GM10248 (cell line): ENCODE data around the gene C1orf216.
A peak's percentile ranks its signal among the peaks of the same experiment; 100 is the strongest.
"Not testable (repeated sequence)": the region's sequence is repeated elsewhere in the genome, so short reads cannot be mapped to it uniquely, and the experiment has no call there.

Source experiments
- CTCF ChIA-PET: fragments of 300-600 bp; sonication (Branson Sonifier 250); formaldehyde crosslinking; extraction: SDS; loops from one replicate; lab custom pipeline; 2021; ENCODE audit warnings: antibody characterized with exemption; lab: Yijun Ruan, JAX
- POLR2A ChIA-PET: fragments of 350-650 bp; sonication (Branson Sonifier 250); formaldehyde crosslinking; extraction: SDS; loops from one replicate; lab custom pipeline; 2020; ENCODE audit warnings: antibody characterized with exemption; lab: Yijun Ruan, JAX
- DNase-seq: peaks from one replicate; pipeline ENCODE4 v3.0.0; 2012; ENCODE audit errors: extremely low spot score
- CTCF ChIP-seq: IDR thresholded peaks from 2 replicates; pipeline ENCODE4 v1.5.1; 2012; ENCODE audit warnings: mild to moderate bottlenecking, low read depth; ENCODE audit errors: extremely low read depth, missing control alignments, control extremely low read depth

C1orf216 gene

GRCh38 chr1:35708441-35708921 is 10.2 kb downstream of the C1orf216 start:
- CTCF ChIA-PET = interaction anchor here (1.5 to 7.7 kb wide), 3 partner anchors 7 to 17 kb away, joined by 5 to 59 read pairs (median 7); no protein-coding TSS in a partner anchor
- DNase-seq = peak; percentile 25
- no peak for TF ChIP-seq CTCF
- POLR2A ChIA-PET = no interaction called here

GRCh38 chr1:35707601-35708440 is 10.9 kb downstream of the C1orf216 start:
- peak; percentile 62 for DNase-seq
- TF ChIP-seq CTCF = no peak
- CTCF ChIA-PET = interaction anchor here (1.0 to 7.7 kb wide), 5 partner anchors 8 to 143 kb away, joined by 3 to 59 read pairs (median 5); no protein-coding TSS in a partner anchor
- POLR2A ChIA-PET = interaction anchor here (0.7 to 1.2 kb wide), 2 partner anchors 10 to 23 kb away, joined by 4 to 6 read pairs; partner anchors contain the start of gene C1orf216

DNA sequence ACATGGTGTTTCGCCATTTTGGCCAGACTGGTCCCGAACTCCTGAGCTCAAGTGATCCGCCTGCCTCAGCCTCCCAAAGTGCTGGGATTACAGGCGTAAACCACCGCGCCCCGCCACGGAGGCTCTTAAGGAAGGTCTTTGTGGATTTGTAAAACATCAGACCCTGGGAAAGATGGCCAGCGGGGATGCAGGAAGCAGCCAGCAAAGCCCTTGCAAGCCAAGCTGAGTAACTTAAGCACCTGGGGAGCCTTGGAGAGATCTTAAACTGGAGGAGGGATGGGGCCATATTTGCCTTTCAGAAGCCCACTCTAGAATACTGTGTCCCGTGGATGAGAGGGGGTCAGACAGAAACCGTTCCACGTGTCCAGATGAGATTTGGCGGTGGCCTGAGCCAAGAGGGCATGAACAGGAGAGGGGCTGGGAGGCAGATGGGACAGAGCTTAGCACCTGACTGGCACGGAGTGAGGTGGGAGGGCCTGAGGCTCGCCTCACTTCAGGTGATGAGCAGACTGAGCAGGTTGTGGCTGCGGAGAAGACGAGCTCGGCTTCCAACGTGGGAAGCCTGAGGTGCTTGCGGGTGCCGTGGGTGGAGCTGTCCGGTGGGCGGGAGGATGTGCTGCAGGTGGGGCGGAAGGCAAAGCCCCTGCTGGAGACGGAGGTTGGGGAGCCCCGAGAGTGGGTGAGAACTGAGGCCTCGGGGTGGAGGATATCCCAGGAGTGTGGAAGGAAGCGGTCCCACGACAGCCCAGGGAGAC is 11.7 kb downstream of the C1orf216 start:
- TF ChIP-seq CTCF = no peak
- CTCF ChIA-PET = interaction anchor here (1.0 to 7.7 kb wide), 5 partner anchors 8 to 142 kb away, joined by 3 to 59 read pairs (median 5); no protein-coding TSS in a partner anchor
- POLR2A ChIA-PET = interaction anchor here (0.7 to 1.2 kb wide), 2 partner anchors 11 to 22 kb away, joined by 4 to 6 read pairs; partner anchors contain the start of gene C1orf216
- DNase-seq = no peak

- ChIA-PET POLR2A (no interaction called here), CTCF (interaction anchor here (1.2 to 7.7 kb wide), 5 partner anchors 9 to 138 kb away, joined by 3 to 59 read pairs (median 5); no protein-coding TSS in a partner anchor)
- no peak for TF ChIP-seq CTCF
Observed at GRCh38 chr1:35702508-35702907, 16.2 kb downstream of the C1orf216 start.

GRCh38 chr1:35699152-35699551 is 19.5 kb downstream of the C1orf216 start:
- DNase-seq, POLR2A ChIA-PET: not testable (repeated sequence)
- CTCF ChIA-PET = interaction anchor here (1.0 to 3.1 kb wide), 3 partner anchors 11 to 28 kb away, joined by 3 to 13 read pairs (median 3); no protein-coding TSS in a partner anchor

More at GRCh38 chr1:35702508-35702907, 16.2 kb downstream of the C1orf216 start:
- DNase-seq = no peak

GRCh38 chr1:35692317-35692716 is 26.4 kb downstream of the C1orf216 start:
- TF ChIP-seq CTCF = no peak
- ChIA-PET POLR2A (no interaction called here), CTCF (interaction anchor here (1.0 kb wide), 1 partner anchor 34 kb away, joined by 4 read pairs; no protein-coding TSS in a partner anchor)
- no peak for DNase-seq
